GM23248 (cell line): Measurements from ENCODE around the gene TMEM17.

Experiments used
- EZH2 ChIP-seq: fragments of 200-600 bp; sonication (generic); IDR thresholded peaks from 2 replicates; pipeline ENCODE4 v1.6.1; 2018; ENCODE audit warnings: antibody characterized with exemption, mild to moderate bottlenecking; ENCODE audit not compliant: insufficient read depth, poor library complexity, severe bottlenecking
- EZH2phosphoT487 ChIP-seq: fragments of 200-600 bp; sonication (generic); IDR thresholded peaks from 2 replicates; pipeline ENCODE4 v1.6.1; 2018; ENCODE audit warnings: antibody characterized with exemption, moderate library complexity, mild to moderate bottlenecking, low read depth; ENCODE audit not compliant: insufficient read depth

- TF ChIP-seq EZH2 = no peak
- no peak for TF ChIP-seq EZH2phosphoT487
Measured at GRCh38 chr2:62472312-62472711, 33.7 kb downstream of the TMEM17 start.
